ENCODE results near the gene KREMEN2.

DNA sequence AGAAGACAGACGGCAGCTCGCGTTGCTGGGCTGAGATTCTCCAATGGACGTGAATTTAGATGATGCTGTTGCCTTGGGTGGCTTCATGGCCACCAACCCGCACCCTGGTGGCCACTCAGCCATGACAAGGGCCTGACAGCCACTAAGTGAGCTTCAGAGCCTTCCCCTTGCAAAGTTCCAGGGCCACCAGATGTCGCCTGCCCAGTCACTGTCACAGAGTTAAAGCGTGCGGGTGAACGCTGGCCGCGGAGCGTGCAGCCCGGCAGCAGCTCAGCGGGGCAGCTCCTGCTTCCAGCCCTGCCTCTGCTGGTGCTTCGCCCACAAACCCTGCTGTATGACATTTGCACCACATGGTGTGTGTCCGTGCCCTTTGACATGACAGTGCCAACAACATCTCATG is 13.3 kb upstream of the KREMEN2 start:
- no peak for TF ChIP-seq CEBPB (IDR thresholded peaks at IDR 0.05)
- TF ChIP-seq, protein P1, sequence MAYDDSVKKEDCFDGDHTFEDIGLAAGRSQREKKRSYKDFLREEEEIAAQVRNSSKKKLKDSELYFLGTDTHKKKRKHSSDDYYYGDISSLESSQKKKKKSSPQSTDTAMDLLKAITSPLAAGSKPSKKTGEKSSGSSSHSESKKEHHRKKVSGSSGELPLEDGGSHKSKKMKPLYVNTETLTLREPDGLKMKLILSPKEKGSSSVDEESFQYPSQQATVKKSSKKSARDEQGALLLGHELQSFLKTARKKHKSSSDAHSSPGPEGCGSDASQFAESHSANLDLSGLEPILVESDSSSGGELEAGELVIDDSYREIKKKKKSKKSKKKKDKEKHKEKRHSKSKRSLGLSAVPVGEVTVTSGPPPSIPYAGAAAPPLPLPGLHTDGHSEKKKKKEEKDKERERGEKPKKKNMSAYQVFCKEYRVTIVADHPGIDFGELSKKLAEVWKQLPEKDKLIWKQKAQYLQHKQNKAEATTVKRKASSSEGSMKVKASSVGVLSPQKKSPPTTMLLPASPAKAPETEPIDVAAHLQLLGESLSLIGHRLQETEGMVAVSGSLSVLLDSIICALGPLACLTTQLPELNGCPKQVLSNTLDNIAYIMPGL (CRISPR knock-in tag; IDR thresholded peaks at IDR 0.05; ENCODE audit: borderline replicate concordance) = no peak
- no peak for TF ChIP-seq BHLHE40 (IDR thresholded peaks at IDR 0.05; ENCODE audit: low read depth, low read length)
- no peak for TF ChIP-seq RNF2 (IDR thresholded peaks at IDR 0.05; ENCODE audit: borderline replicate concordance, low read depth)
- TF ChIP-seq, protein P2, sequence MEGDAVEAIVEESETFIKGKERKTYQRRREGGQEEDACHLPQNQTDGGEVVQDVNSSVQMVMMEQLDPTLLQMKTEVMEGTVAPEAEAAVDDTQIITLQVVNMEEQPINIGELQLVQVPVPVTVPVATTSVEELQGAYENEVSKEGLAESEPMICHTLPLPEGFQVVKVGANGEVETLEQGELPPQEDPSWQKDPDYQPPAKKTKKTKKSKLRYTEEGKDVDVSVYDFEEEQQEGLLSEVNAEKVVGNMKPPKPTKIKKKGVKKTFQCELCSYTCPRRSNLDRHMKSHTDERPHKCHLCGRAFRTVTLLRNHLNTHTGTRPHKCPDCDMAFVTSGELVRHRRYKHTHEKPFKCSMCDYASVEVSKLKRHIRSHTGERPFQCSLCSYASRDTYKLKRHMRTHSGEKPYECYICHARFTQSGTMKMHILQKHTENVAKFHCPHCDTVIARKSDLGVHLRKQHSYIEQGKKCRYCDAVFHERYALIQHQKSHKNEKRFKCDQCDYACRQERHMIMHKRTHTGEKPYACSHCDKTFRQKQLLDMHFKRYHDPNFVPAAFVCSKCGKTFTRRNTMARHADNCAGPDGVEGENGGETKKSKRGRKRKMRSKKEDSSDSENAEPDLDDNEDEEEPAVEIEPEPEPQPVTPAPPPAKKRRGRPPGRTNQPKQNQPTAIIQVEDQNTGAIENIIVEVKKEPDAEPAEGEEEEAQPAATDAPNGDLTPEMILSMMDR (IDR thresholded peaks at IDR 0.05) = no peak
- TF ChIP-seq SMC3 (IDR thresholded peaks at IDR 0.05) = no peak
- TF ChIP-seq HDAC2 (IDR thresholded peaks at IDR 0.05) = no peak
- TF ChIP-seq POLR2A (IDR thresholded peaks at IDR 0.05; ENCODE audit: low read length) = no peak
- no peak for TF ChIP-seq RFX5 (IDR thresholded peaks at IDR 0.05)
- TF ChIP-seq, protein P3, sequence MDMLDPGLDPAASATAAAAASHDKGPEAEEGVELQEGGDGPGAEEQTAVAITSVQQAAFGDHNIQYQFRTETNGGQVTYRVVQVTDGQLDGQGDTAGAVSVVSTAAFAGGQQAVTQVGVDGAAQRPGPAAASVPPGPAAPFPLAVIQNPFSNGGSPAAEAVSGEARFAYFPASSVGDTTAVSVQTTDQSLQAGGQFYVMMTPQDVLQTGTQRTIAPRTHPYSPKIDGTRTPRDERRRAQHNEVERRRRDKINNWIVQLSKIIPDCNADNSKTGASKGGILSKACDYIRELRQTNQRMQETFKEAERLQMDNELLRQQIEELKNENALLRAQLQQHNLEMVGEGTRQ (IDR thresholded peaks at IDR 0.05) = no peak
- TF ChIP-seq, protein P4, sequence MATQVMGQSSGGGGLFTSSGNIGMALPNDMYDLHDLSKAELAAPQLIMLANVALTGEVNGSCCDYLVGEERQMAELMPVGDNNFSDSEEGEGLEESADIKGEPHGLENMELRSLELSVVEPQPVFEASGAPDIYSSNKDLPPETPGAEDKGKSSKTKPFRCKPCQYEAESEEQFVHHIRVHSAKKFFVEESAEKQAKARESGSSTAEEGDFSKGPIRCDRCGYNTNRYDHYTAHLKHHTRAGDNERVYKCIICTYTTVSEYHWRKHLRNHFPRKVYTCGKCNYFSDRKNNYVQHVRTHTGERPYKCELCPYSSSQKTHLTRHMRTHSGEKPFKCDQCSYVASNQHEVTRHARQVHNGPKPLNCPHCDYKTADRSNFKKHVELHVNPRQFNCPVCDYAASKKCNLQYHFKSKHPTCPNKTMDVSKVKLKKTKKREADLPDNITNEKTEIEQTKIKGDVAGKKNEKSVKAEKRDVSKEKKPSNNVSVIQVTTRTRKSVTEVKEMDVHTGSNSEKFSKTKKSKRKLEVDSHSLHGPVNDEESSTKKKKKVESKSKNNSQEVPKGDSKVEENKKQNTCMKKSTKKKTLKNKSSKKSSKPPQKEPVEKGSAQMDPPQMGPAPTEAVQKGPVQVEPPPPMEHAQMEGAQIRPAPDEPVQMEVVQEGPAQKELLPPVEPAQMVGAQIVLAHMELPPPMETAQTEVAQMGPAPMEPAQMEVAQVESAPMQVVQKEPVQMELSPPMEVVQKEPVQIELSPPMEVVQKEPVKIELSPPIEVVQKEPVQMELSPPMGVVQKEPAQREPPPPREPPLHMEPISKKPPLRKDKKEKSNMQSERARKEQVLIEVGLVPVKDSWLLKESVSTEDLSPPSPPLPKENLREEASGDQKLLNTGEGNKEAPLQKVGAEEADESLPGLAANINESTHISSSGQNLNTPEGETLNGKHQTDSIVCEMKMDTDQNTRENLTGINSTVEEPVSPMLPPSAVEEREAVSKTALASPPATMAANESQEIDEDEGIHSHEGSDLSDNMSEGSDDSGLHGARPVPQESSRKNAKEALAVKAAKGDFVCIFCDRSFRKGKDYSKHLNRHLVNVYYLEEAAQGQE (IDR thresholded peaks at IDR 0.05) = no peak
- TF ChIP-seq JUNB (IDR thresholded peaks at IDR 0.05) = no peak
- TF ChIP-seq EP300 (IDR thresholded peaks at IDR 0.05) = no peak
